BJ (cell line): ENCODE data around the gene GPR42. TPM values are rescaled to one million over a fixed set of nuclear protein-coding genes. Genes with fewer than 3 reads are reported as not detected.

Experiments used
- CTCF ChIA-PET: fragments of 350-600 bp; formaldehyde crosslinking; extraction: SDS; loops from one replicate; lab custom pipeline; 2021; ENCODE audit warnings: antibody characterized with exemption, inconsistent platforms; lab: Yijun Ruan, JAX
- POLR2A ChIA-PET: fragments of 300-600 bp; sonication (Branson Sonifier 250); formaldehyde crosslinking; extraction: SDS; loops from one replicate; lab custom pipeline; 2021; ENCODE audit warnings: antibody characterized with exemption; lab: Charles Lee
- DNase-seq: peaks from one replicate; pipeline ENCODE4 v3.0.0-alpha.2; 2011; ENCODE audit warnings: low read depth
- H3K27me3 ChIP-seq: 2 replicates; pipeline ENCODE4 v1.6.0; 2011; ENCODE audit warnings: low read length; ENCODE audit not compliant: control insufficient read depth, insufficient read depth
- H3K36me3 ChIP-seq: 2 replicates; pipeline ENCODE4 v1.5.1; 2011; ENCODE audit warnings: low read length; ENCODE audit not compliant: control insufficient read depth, insufficient read depth
- H3K4me3 ChIP-seq: 2 replicates; pipeline ENCODE4 v1.5.1; 2011; ENCODE audit warnings: low read depth, mild to moderate bottlenecking, control low read depth, low read length
- polyA plus RNA-seq: library from polyadenylated mRNA; depleted of rRNA; stranded (reverse); fragments of >200 nt; gene quantifications from 2 replicates; pipeline ENCODE4 v1.2.3, GENCODE V29; 2011
- TF ChIP-seq, protein P1 (sequence below): IDR thresholded peaks from 2 replicates; pipeline ENCODE4 v1.5.1; 2011; ENCODE audit warnings: low read depth, mild to moderate bottlenecking, control low read depth, inconsistent platforms, low read length, moderate library complexity; ENCODE audit not compliant: insufficient read depth

The GPR42 gene
- polyA plus RNA-seq, 1 experiment = not detected

- no peak overlapping the region for H3K4me3 ChIP-seq
- TF ChIP-seq, protein P1, sequence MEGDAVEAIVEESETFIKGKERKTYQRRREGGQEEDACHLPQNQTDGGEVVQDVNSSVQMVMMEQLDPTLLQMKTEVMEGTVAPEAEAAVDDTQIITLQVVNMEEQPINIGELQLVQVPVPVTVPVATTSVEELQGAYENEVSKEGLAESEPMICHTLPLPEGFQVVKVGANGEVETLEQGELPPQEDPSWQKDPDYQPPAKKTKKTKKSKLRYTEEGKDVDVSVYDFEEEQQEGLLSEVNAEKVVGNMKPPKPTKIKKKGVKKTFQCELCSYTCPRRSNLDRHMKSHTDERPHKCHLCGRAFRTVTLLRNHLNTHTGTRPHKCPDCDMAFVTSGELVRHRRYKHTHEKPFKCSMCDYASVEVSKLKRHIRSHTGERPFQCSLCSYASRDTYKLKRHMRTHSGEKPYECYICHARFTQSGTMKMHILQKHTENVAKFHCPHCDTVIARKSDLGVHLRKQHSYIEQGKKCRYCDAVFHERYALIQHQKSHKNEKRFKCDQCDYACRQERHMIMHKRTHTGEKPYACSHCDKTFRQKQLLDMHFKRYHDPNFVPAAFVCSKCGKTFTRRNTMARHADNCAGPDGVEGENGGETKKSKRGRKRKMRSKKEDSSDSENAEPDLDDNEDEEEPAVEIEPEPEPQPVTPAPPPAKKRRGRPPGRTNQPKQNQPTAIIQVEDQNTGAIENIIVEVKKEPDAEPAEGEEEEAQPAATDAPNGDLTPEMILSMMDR = no peak
- ChIA-PET POLR2A (no interaction called here), CTCF (no interaction called here)
- H3K27me3 ChIP-seq = peaks cover 2% of the 10 kb centered on the region; the same call in 1 of the 2 replicates
- no peak for DNase-seq
- no peaks in the 10 kb centered on the region for H3K36me3 ChIP-seq
These were observed 46.4 kb downstream of the GPR42 start for GRCh38 chr19:35417278-35417677.

DNA sequence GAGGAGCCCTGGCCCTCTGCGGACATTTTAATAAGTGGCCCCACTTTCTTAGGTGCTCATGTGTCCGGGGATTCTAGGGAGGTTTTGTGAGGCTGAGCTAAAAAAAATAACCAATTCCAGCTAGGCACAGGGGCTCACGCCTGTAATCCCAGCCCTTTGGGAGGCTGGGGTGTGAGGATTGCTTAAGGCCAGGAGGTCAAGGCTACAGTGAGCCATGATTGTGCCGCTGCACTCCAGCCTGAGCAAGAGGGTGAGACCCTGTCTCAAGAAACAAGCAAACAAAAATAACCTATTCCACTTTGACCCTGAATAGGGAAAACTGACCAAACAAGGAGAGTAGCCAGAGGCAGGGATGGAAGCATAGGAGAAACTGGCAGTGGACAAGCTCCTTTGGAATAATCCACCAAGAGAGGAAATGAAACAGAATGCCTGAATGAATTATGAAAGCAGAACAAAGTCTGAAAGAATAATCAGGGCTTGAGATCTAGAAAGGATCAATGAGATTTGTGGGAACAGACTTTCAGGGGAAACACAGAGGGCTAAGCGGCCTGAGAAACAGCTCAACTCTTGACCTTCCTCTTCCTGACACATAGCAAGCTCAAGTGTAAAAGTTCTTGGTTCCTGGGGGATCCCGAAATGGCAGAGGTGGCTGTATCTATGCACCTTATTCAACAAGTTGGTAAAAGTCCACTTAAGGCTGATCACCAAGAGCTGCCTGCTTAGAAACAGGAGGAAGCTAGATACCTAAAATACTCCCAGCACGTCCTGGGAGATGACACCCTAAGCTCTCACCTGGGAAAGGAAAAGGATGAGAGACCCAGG lies 47.1 kb downstream of the GPR42 start:
- Histone ChIP-seq H3K27me3 (peaks cover 2% of the 10 kb centered on the region; the same call in 1 of the 2 replicates), H3K36me3 (no peaks in the 10 kb centered on the region), H3K4me3 (no peak overlapping the region)
- POLR2A ChIA-PET = no interaction called here
- DNase-seq = no peak
- TF ChIP-seq, protein P1 = no peak
- CTCF ChIA-PET = interaction anchor here (0.7 kb wide), 1 partner anchor 64 kb away, joined by 3 read pairs; no protein-coding TSS in a partner anchor

DNA sequence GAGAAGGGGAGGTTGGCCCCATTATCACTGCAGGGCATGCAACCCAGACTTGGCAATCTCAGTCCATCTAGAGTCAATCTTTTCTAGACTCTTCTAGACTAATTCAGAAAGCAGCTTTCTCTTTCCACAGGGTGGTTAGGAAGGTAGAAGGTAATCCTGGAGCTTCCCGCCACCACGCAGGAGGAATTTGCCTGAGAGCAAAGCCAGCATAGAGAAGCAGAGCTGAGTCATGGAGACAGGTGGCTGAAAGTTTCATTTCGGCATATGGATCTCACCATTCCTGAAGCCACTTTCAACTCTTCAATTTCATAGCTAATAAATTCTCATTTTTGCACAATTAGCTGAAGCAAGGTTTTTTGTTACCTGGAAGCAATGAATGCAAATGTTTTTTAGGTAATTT lies 48.2 kb downstream of the GPR42 start:
- ChIA-PET CTCF (no interaction called here), POLR2A (no interaction called here)
- DNase-seq = no peak
- no peak overlapping the region for H3K4me3 ChIP-seq
- no peaks in the 10 kb centered on the region for H3K36me3 ChIP-seq
- TF ChIP-seq, protein P1 = no peak
- H3K27me3 ChIP-seq = peaks cover 2% of the 10 kb centered on the region; the same call in 1 of the 2 replicates

GRCh38 chr19:35419805-35420204 lies 48.9 kb downstream of the GPR42 start:
- Histone ChIP-seq H3K4me3 (no peak overlapping the region), H3K36me3 (no peaks in the 10 kb centered on the region), H3K27me3 (peaks cover 2% of the 10 kb centered on the region; the same call in 1 of the 2 replicates)
- no peak for DNase-seq
- CTCF ChIA-PET = interaction anchor here (0.6 kb wide), 1 partner anchor 17 kb away, joined by 4 read pairs; no protein-coding TSS in a partner anchor
- POLR2A ChIA-PET = no interaction called here
- TF ChIP-seq, protein P1 = no peak

DNA sequence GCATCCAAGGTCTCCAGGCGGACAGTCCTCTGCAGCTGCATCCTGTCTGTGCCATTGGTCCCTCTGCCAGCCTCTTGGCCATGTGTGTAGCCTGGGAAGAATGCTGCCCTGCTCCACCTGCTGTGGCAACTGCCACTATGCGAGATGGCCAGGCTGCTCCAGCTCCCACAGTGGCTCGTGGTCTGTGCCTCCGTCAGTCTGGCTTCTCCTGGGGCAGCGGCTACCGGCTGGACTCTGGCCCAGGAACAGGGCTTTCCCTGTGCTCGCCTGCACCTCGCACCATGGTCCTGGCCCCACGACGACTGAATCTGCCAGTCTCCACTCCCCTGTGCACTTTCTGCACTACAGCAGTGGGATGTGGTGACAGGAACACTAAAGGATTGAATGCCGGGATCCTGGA lies 50.5 kb downstream of the GPR42 start:
- TF ChIP-seq, protein P1 = no peak
- H3K4me3 ChIP-seq = no peak overlapping the region
- ChIA-PET POLR2A (no interaction called here), CTCF (interaction anchor here (0.5 kb wide), 1 partner anchor 386 kb away, joined by 3 read pairs; no protein-coding TSS in a partner anchor)
- H3K27me3 ChIP-seq = peaks cover 2% of the 10 kb centered on the region; the same call in 1 of the 2 replicates
- H3K36me3 ChIP-seq = no peaks in the 10 kb centered on the region
- no peak for DNase-seq
